ENCODE results near the gene OAS3.

- TF ChIP-seq, protein P1, sequence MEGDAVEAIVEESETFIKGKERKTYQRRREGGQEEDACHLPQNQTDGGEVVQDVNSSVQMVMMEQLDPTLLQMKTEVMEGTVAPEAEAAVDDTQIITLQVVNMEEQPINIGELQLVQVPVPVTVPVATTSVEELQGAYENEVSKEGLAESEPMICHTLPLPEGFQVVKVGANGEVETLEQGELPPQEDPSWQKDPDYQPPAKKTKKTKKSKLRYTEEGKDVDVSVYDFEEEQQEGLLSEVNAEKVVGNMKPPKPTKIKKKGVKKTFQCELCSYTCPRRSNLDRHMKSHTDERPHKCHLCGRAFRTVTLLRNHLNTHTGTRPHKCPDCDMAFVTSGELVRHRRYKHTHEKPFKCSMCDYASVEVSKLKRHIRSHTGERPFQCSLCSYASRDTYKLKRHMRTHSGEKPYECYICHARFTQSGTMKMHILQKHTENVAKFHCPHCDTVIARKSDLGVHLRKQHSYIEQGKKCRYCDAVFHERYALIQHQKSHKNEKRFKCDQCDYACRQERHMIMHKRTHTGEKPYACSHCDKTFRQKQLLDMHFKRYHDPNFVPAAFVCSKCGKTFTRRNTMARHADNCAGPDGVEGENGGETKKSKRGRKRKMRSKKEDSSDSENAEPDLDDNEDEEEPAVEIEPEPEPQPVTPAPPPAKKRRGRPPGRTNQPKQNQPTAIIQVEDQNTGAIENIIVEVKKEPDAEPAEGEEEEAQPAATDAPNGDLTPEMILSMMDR (conservative IDR thresholded peaks at IDR 0.05; ENCODE audit: low read length), result no peak
- TF ChIP-seq EZH2phosphoT487 (IDR thresholded peaks at IDR 0.05; ENCODE audit: borderline replicate concordance), result no peak
These were observed 63.9 kb downstream of the OAS3 start for GRCh38 chr12:113002155-113002554.
